ENCODE data around the gene FAM32A. TPM values are rescaled to one million over a fixed set of nuclear protein-coding genes. Genes with fewer than 3 reads are reported as not detected.

The FAM32A gene
- total RNA-seq, 4 donors from 2014 or later: 79.7 to 103 (median 90.2) TPM

DNA sequence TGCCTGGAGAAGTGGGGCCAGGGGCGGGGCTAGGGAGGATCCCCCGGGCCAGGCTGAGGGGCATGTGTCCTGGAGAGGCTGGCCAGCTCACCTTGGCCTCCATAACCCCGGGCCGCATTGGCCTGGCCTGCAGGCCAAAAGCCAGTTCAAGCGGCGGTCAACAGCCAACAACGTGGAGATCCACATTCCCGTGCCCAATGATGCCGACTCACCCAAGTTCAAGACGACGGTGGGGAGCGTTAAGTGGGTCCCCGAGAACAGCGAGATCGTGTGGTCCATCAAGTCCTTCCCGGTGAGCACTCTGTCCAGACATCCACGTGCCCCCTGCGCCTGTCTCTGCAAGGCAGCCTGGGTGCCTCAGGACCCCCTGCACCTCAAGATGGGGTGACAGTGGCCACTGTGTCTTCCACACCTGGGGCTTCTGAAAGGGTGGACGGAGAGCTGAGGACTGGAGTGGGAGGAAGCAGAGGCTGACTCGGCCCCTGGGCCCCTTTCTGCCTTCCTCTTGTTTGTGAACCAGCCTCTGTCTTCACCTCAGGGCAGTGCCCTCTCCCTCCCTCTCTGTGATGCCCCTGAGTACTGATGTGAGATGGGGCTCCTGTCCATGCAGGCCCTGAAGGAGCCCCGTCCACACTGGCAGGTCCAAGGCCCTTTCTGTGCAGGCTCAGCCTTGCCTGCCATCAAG, 43.6 kb downstream of the FAM32A start:
- ATAC-seq (ENCODE audit: low FRiP score): no peak
- TF ChIP-seq, protein P1, sequence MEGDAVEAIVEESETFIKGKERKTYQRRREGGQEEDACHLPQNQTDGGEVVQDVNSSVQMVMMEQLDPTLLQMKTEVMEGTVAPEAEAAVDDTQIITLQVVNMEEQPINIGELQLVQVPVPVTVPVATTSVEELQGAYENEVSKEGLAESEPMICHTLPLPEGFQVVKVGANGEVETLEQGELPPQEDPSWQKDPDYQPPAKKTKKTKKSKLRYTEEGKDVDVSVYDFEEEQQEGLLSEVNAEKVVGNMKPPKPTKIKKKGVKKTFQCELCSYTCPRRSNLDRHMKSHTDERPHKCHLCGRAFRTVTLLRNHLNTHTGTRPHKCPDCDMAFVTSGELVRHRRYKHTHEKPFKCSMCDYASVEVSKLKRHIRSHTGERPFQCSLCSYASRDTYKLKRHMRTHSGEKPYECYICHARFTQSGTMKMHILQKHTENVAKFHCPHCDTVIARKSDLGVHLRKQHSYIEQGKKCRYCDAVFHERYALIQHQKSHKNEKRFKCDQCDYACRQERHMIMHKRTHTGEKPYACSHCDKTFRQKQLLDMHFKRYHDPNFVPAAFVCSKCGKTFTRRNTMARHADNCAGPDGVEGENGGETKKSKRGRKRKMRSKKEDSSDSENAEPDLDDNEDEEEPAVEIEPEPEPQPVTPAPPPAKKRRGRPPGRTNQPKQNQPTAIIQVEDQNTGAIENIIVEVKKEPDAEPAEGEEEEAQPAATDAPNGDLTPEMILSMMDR (IDR thresholded peaks at IDR 0.05): no peak
- DNase-seq (ENCODE audit: low spot score): no peak

DNA sequence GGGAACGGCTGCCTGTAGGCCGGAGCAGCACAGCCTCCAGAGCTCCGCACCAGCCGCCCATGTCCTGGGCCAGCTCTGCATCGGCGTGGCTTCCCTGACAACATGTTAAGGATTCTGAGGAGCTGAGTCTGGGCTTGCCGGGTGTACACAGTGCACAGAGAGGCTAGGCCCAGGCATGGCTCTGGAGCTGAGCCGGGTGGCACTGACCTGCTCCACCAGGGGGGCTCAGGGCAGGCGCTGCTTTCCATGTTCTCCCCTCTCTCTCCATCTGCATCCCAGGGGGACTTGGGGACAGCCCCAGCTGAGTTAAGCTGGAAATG, 44.1 kb downstream of the FAM32A start:
- ATAC-seq (ENCODE audit: low FRiP score) (no peak), DNase-seq (ENCODE audit: low spot score) (no peak)

DNA sequence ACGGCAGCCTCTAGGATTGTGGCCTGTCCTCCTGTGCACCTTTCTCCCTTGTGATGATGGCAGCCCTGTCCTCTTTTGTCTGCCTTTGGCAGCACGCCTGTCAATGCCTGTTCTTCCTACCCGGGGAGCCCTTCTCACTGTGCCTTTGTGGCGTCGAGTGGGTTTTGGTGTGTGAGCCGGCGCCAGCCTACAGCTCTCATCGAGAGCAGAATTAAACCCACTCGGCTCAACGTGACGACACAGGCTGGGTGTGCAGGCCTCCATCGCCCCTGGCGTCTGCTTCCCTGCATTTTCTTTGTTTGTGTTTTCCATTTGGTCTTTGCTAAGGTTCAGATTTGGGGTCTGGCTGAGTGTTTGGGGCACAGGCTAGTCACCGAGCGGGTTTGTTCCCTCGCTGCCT, 46.9 kb downstream of the FAM32A start:
- TF ChIP-seq, protein P1 (IDR thresholded peaks at IDR 0.05): no peak
- DNase-seq (ENCODE audit: low spot score) (no peak), ATAC-seq (ENCODE audit: low FRiP score) (no peak)

More for the DNA sequence above, 44.1 kb downstream of the FAM32A start:
- TF ChIP-seq, protein P1 (IDR thresholded peaks at IDR 0.05): no peak

DNA sequence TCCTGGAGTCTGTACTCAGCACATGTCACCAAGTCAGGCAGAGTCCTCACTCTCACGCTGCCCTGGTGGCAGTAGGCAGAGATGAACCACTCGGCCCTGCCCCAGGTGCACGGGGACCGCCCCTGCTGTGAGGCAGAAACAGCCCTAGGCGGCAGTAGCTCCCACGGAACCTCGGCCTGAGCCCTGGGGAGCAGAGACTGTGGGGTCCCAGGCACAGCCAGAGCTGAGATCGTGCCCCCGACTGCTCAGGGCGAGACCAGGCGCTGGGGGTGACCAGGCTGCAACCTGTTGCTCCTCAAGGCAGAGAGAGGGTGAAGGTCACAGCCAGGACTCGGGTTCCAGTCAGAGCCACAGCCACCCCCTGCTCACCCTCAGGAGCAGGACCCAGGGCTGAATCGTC, 47.4 kb downstream of the FAM32A start:
- TF ChIP-seq, protein P1 (IDR thresholded peaks at IDR 0.05): no peak
- ATAC-seq (ENCODE audit: low FRiP score): no peak
- DNase-seq (ENCODE audit: low spot score): no peak

DNA sequence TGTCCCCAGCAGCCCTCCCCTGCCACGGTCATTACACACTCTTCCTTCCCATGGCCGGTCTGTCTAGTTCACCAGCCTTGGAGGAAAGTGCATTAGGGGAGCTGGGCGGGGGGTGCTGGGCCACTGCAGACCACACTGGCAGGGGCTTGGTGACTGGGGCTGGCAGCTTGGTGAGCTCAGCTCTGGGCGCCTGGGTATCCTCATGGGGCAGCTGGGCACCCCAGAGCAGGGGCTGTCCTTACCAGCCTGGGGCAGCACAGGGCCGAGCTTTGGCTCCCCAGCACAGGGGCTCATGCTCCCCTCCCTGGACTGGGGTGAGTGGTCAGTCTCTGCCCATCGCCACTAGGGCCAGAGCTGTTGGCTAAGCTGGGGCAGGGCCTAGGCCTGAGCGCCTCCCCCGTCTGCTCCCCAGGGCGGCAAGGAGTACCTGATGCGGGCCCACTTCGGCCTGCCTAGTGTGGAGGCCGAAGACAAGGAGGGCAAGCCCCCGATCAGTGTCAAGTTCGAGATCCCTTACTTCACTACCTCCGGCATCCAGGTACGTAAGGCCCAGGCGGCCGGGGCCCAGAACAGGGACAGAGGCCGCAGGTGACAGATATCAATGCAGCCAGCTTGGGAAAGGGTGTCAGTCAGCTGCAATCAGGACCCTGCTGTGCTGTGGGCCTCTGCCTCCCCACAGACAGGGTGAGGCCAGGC, 48.0 kb downstream of the FAM32A start:
- DNase-seq (ENCODE audit: low spot score): no peak
- no peak for ATAC-seq (ENCODE audit: low FRiP score)
- TF ChIP-seq, protein P1 (IDR thresholded peaks at IDR 0.05): no peak

DNA sequence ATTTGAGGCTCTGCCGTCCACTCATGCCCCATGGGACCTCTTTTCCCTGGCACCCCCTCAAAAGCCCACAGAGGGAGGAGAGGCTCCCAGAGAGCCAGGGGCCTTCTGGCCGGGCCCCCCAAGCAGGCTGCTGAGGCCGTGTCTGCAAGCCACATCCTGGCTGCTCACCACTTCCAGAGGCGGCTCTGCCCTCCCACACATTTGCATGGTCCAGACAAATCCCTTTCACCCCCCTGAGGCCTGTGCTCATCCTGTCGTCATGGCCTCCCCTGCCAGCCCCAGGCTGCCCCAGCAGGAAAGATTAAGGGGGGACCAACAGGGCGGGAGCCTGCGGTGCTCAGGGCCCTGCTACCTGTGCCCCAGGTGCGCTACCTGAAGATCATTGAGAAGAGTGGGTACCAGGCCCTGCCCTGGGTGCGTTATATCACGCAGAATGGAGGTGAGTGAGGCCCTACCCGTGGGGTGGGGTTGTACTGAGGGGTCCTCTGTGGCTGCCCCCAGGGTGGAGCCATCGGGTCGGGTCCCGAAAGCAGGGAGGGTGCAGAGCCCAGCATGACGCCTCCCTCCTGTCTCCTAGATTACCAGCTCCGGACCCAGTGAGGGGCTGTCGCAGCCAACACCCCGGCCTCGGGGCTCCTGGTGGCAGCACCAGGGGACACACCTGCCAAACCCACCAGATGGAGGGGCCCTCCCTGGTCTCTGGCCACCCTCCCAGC, 48.8 kb downstream of the FAM32A start:
- ATAC-seq (ENCODE audit: low FRiP score) (no peak), DNase-seq (ENCODE audit: low spot score) (no peak)
- TF ChIP-seq, protein P1 (IDR thresholded peaks at IDR 0.05): no peak
